Activated CD8-positive, alpha-beta T cell treated with anti-CD3 and anti-CD28 coated beads for 36 hours (primary cell): ENCODE data around the gene FMN1. TPM values are rescaled to one million over a fixed set of nuclear protein-coding genes. Genes with fewer than 3 reads are reported as not detected.

ENCODE experiments used
- ATAC-seq: fragments of 200-7000 bp; cut with Tn5 transposase; one replicate; pipeline ENCODE4 v1.10.0; 2021; ENCODE audit warnings: mild to moderate bottlenecking, moderate library complexity
- CTCF ChIA-PET: fragments of 350-600 bp; sonication (Branson Sonifier 250); formaldehyde crosslinking; loops from one replicate; lab custom pipeline; 2021; ENCODE audit warnings: antibody characterized with exemption; lab: Charles Lee
- POLR2A ChIA-PET: fragments of 350-600 bp; sonication (Branson Sonifier 250); formaldehyde crosslinking; loops from one replicate; lab custom pipeline; 2021; ENCODE audit warnings: antibody characterized with exemption; lab: Charles Lee
- DNase-seq: peaks from one replicate; pipeline ENCODE4 v3.0.0-alpha.2; 2020
- H3K27ac Mint-ChIP-seq: one replicate; pipeline ENCODE4 v1.8.0; 2021; ENCODE audit warnings: mild to moderate bottlenecking, mixed read lengths
- H3K27me3 Mint-ChIP-seq: one replicate; pipeline ENCODE4 v1.8.0; 2021; ENCODE audit warnings: mixed read lengths
- H3K36me3 Mint-ChIP-seq: one replicate; pipeline ENCODE4 v1.8.0; 2021; ENCODE audit warnings: low read depth, mixed read lengths
- H3K4me1 Mint-ChIP-seq: one replicate; pipeline ENCODE4 v1.8.0; 2021; ENCODE audit warnings: low read depth, mixed read lengths
- H3K4me3 Mint-ChIP-seq: one replicate; pipeline ENCODE4 v1.8.0; 2021; ENCODE audit warnings: mild to moderate bottlenecking, moderate library complexity, mixed read lengths
- H3K9me3 Mint-ChIP-seq: one replicate; pipeline ENCODE4 v1.8.0; 2021; ENCODE audit warnings: mixed read lengths
- intact Hi-C: fragments of 100-400 bp; cut with micrococcal nuclease; formaldehyde crosslinking; loops from one replicate; pipeline ENCODE4 v1.10.0; 2022
- total RNA-seq, 2 experiments: library from RNA; stranded (reverse); gene quantifications; one replicate each; pipeline ENCODE4 v1.2.3, GENCODE V29; 2021
- TF ChIP-seq, protein P1 (sequence below): fragments of 200-600 bp; IDR thresholded peaks from one replicate; pipeline ENCODE4 v1.8.0; 2022; ENCODE audit warnings: antibody characterized with exemption, mild to moderate bottlenecking

Gene FMN1
- total RNA-seq, 2 experiments from 2014 or later, result 0.07 TPM; not detected in 1

DNA sequence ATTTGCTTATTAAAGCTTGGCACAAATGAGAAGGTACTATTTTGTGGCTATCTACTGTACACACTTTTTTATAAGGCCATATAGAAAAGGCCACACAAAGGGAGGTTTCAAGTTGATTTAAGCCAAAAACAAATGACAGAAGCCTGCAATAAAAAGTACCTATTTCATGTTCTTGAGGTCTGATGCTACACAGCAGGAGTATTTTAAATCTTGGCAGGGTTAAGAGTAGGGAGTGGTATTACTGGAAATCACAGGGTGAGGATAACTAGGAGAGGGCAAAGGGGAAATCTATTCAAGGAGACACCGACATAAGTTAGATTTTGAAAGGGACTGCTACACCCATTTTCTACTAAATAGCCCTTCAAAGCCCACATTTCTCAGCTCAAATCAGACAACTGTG lies 330.5 kb downstream of the FMN1 start:
- TF ChIP-seq, protein P1, sequence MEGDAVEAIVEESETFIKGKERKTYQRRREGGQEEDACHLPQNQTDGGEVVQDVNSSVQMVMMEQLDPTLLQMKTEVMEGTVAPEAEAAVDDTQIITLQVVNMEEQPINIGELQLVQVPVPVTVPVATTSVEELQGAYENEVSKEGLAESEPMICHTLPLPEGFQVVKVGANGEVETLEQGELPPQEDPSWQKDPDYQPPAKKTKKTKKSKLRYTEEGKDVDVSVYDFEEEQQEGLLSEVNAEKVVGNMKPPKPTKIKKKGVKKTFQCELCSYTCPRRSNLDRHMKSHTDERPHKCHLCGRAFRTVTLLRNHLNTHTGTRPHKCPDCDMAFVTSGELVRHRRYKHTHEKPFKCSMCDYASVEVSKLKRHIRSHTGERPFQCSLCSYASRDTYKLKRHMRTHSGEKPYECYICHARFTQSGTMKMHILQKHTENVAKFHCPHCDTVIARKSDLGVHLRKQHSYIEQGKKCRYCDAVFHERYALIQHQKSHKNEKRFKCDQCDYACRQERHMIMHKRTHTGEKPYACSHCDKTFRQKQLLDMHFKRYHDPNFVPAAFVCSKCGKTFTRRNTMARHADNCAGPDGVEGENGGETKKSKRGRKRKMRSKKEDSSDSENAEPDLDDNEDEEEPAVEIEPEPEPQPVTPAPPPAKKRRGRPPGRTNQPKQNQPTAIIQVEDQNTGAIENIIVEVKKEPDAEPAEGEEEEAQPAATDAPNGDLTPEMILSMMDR, result no peak
- Mint-ChIP-seq H3K9me3 (no peaks in the 10 kb centered on the region), H3K4me3 (no peak overlapping the region), H3K27me3 (peaks cover 1% of the 10 kb centered on the region), H3K4me1 (no peaks in the 10 kb centered on the region), H3K36me3 (no peaks in the 10 kb centered on the region), H3K27ac (no peak overlapping the region)
- ATAC-seq, result no peak
- ChIA-PET CTCF (interaction anchor here (1.1 kb wide), 1 partner anchor 201 kb away, joined by 3 read pairs; no protein-coding TSS in a partner anchor), POLR2A (no interaction called here)
- intact Hi-C loops, result no loop called here
- no peak for DNase-seq

DNA sequence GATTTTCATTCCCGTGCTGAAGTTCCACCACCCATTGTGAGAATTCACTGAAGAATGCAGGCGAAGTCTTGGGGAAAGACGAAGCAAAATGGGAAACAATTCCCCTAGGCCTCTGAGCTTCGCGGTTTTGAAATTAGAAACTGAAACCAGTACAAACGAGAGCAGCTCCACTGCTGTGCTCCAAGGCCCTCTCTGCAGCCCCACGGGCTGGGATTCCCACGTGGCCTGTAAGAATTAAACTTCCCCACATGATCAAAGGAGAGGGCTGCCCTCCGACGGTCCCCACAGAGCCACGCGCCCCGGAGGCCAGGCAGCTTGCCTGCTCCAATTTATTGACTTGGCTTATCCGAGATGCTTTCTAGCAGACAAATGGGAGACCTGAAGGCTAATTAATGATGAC lies 332.8 kb downstream of the FMN1 start:
- ChIA-PET CTCF (no interaction called here), POLR2A (no interaction called here)
- Mint-ChIP-seq H3K9me3 (no peaks in the 10 kb centered on the region), H3K4me3 (no peak overlapping the region), H3K27me3 (peaks cover 1% of the 10 kb centered on the region), H3K27ac (no peak overlapping the region), H3K36me3 (no peaks in the 10 kb centered on the region), H3K4me1 (no peaks in the 10 kb centered on the region)
- TF ChIP-seq, protein P1, result no peak
- intact Hi-C loops, result no loop called here
- ATAC-seq (no peak), DNase-seq (no peak)

DNA sequence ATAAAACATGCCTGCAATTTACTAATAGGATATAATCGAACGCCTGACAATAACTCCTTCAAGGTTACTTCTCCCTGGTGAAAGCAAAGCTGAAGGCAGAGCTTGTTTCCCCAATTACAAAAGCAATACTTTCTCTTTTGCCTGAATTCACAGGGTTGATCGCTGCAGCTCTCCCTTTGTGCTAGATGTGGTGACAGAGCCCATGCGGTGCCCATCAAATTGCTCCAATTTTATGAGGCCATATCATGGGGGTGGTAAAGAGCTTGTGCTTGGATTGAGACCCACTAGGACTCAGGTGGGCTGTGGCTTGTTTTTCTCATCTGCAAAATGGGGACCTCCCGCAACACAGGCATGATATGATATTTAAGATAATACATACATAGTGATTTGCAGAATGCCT lies 333.3 kb downstream of the FMN1 start:
- POLR2A ChIA-PET, result no interaction called here
- Mint-ChIP-seq H3K9me3 (no peaks in the 10 kb centered on the region), H3K4me1 (no peaks in the 10 kb centered on the region), H3K4me3 (no peak overlapping the region), H3K27me3 (peaks cover 1% of the 10 kb centered on the region), H3K27ac (no peak overlapping the region), H3K36me3 (no peaks in the 10 kb centered on the region)
- DNase-seq (no peak), ATAC-seq (no peak)
- TF ChIP-seq, protein P1, result no peak
- CTCF ChIA-PET, result no interaction called here
- intact Hi-C loops, result no loop called here

DNA sequence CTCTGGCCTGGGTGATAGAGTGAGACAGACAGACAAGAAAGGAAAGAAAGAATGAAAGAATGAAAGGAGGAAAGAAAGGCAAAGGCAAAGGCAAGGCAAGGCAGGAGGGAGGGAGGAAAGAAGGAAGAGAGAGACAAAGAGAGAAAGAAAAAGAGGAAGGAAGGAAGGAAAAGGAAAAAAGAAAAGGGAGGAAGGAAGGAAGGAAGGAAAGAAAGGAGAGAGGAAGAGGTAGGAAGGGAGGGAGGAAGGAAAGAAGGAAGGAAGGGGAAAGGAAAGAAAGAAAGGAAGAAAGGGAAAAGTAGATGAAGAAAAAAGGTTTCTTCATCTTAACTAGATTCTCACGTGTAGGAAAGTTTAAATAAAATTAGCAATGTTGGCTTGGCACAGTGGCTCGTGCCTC lies 334.5 kb downstream of the FMN1 start:
- Mint-ChIP-seq H3K9me3 (no peaks in the 10 kb centered on the region), H3K27ac (no peak overlapping the region), H3K36me3 (no peaks in the 10 kb centered on the region), H3K4me3 (no peak overlapping the region), H3K27me3 (peaks cover 1% of the 10 kb centered on the region), H3K4me1 (no peaks in the 10 kb centered on the region)
- DNase-seq (no peak), ATAC-seq (no peak)
- intact Hi-C loops, result no loop called here
- TF ChIP-seq, protein P1, result no peak
- CTCF ChIA-PET, result no interaction called here
- POLR2A ChIA-PET, result no interaction called here

DNA sequence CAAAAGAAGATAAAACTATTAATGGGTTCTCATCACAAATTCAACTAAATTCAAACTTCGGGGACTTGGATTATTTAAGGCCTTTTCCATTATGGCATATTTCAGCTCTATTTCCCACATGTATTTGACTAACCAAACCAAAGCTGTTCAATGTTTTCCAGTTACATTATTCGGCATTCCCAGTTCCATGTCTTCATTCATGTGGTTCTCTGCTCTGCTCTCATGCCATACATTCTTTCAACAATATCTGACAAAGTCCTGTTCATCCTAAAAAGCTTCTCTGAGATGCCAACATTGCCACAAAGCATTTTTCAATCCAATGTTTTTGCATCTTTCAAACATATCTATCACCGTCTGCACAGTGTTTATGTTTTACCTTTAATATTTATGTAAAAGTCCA lies 335.3 kb downstream of the FMN1 start:
- TF ChIP-seq, protein P1, result no peak
- ChIA-PET POLR2A (no interaction called here), CTCF (interaction anchor here (1.5 kb wide), 1 partner anchor 197 kb away, joined by 3 read pairs; no protein-coding TSS in a partner anchor)

More for the DNA sequence above, 335.3 kb downstream of the FMN1 start:
- Mint-ChIP-seq H3K9me3 (no peaks in the 10 kb centered on the region), H3K27ac (no peak overlapping the region), H3K4me1 (no peaks in the 10 kb centered on the region), H3K4me3 (no peak overlapping the region), H3K36me3 (no peaks in the 10 kb centered on the region), H3K27me3 (no peaks in the 10 kb centered on the region)
- DNase-seq, result no peak
- intact Hi-C loops, result no loop called here
- ATAC-seq, result no peak
